Esophagus squamous epithelium (tissue), 5 donors: ENCODE measurements around the gene TSPAN1. TPM values are rescaled to one million over a fixed set of nuclear protein-coding genes. Genes with fewer than 3 reads are reported as not detected.

Source experiments
- DNase-seq: peaks from one replicate; lab custom pipeline; 2025; lab: John Stamatoyannopoulos, UW
- H3K27ac ChIP-seq, 4 donors: fragments of 200-600 bp; sonication (generic); one replicate each; pipeline ENCODE4 v1.5.1; 2016 to 2019; ENCODE audit warnings: mild to moderate bottlenecking in 1 of 4
- H3K27me3 ChIP-seq, 4 donors: fragments of 200-600 bp; sonication (generic); 1 replicate in 3 of 4; 2 replicates in 1 of 4; pipeline versions ENCODE4 v1.5.1 to v1.6.0; 2017 to 2021; ENCODE audit warnings: antibody characterized with exemption in 1 of 4
- H3K36me3 ChIP-seq, 3 donors: fragments of 200-600 bp; sonication (generic); one replicate each; pipeline ENCODE4 v1.5.1; 2016 to 2019
- H3K4me1 ChIP-seq, 3 donors: fragments of 200-600 bp; sonication (generic); one replicate each; pipeline ENCODE4 v1.5.1; 2017 to 2019
- H3K4me3 ChIP-seq, 4 donors: fragments of 200-600 bp; sonication (generic); 1 replicate in 3 of 4; 2 replicates in 1 of 4; pipeline ENCODE4 v1.5.1; 2016 to 2019; ENCODE audit warnings: mild to moderate bottlenecking in 2 of 4, moderate library complexity in 1 of 4
- H3K9me3 ChIP-seq, 3 donors: fragments of 200-600 bp; sonication (generic); one replicate each; pipeline ENCODE4 v1.5.1; 2016 to 2019
- CTCF ChIP-seq, 6 experiments: fragments of 450-650 bp in 4 of 6; fragments of 200-600 bp in 2 of 6; sonication (generic) in 2 of 6; IDR thresholded peaks; one replicate each; pipeline ENCODE4 v1.5.1; 2016 to 2019; ENCODE audit warnings: antibody characterized with exemption in 6 of 6, mild to moderate bottlenecking in 4 of 6, moderate library complexity in 4 of 6
- POLR2A ChIP-seq, 4 donors: fragments of 450-650 bp; IDR thresholded peaks; one replicate each; pipeline ENCODE4 v1.6.1; 2017; ENCODE audit warnings: antibody characterized with exemption in 4 of 4, mild to moderate bottlenecking in 4 of 4, moderate library complexity in 3 of 4
- WGBS, 2 donors: methylation state at CpG; one replicate each; pipeline ENCODE4 v1.1.5; 2018; 5-methylcytosine and 5-hydroxymethylcytosine counted together
- intact Hi-C: fragments of 100-400 bp; cut with DNase I; formaldehyde crosslinking; loops from one replicate; pipeline ENCODE4 v1.15.0; 2022
- total RNA-seq, 4 donors: library from RNA; depleted of rRNA; stranded (reverse); fragments of >200 nt; gene quantifications; one replicate each; pipeline ENCODE4 v1.1.0, GENCODE V29; 2016
- donor health status: DM: yes; HTN: yes; CAD: no.

Gene TSPAN1
- total RNA-seq, 4 donors from 2014 or later, result 1.4 to 10.7 (median 5.0) TPM

DNA sequence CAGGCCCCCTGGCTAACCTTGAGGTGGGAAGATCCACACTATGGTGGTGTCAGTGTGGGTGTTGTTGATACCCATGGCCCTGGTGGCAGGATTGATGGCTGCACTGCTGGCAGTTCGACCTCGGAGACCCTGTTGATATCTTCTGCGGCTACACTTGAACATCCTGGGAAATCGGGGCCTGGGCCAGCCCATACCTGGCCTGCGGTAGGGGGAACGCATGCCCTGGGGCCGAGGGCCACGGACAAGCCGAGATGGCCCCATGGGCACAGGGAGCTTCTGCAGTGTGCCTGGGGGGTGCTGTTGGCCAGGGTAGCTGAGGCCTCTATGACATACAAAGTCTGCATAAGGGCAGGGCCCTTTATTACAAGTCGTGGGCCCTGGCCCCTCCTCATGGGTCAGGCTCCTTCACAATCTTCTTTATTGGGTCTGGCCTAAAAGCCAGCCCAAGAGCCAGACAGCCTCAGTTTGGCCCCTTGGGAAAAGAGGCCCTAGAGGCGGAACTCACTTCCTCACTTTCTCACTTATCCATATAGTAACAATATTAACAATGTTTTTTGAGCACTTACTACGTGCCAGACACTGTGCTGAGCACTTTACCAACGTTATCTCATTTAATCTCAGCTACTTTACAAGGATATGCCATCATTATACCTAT is 1.5 kb downstream of the TSPAN1 start, which contains the start of gene P3R3URF:
TSS of gene P3R3URF (minus strand) at position 278 of the 655 bp plus-strand sequence. CDS start at position 261, 17 bp downstream.
- no peak for DNase-seq
- Histone ChIP-seq H3K9me3 (no peaks in the 10 kb centered on the region), H3K4me1 (peaks cover 32 to 69% (median 62%) of the 10 kb centered on the region in 3 donors), H3K36me3 (no peaks in the 10 kb centered on the region), H3K4me3 (no peak within 1 kb of the TSS), H3K27me3 (no peaks in the 10 kb centered on the region), H3K27ac (peak within 1 kb of the TSS; percentile 66 to 89 (median 77))
- intact Hi-C loops, result no loop called here
- TF ChIP-seq CTCF (IDR thresholded peaks at IDR 0.05) (no peak), POLR2A (IDR thresholded peaks at IDR 0.05) (no peak)
- 67 to 80% methylated on average over 4 to 6 of the region's 13 CpGs for WGBS, 2 donors

DNA sequence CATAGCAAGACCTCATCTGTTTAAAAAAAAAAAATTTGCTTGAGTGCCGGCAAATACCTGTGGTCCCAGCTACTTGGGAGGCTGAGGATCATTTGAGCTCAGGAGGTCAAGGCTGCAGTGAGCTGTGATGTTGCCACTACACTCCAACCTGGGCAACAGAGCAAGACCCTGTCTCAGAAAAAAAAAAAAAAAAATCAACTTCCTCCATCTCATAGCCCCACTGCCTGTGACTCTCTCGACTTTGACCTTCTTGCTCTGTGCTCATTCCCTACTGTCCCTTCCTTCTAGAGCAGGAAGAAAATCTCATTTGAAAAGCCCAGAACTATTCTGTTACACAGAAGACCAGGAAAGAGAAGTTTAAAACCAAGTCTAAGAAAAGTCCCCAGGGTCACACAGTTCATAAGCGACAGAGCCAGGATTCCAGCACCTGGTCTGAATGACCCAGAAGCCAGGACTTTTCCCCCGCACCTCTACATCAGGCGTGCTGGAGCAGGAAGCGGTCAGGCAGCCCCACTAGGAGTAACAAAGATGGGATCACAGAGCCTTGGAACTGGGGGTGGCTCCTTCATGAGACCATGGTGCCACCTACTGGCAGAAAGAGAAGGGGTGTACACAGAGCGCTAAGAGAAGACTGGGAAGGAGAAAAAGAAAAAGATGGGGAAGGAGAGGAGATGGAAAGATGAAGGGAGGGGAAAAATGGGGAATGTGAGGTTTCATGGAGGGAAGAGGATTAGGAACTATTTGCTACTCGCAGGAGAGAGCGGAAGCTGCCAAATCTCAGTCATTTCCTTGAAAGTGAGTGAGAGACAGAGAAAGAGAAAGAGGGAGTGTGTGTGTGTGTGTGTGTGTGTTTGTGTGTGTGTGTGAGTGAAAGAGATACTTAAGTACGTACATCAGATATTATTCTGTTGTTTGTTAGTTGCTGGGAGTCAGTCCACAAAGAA is 4.5 kb downstream of the TSPAN1 start:
- Histone ChIP-seq H3K36me3 (no peaks in the 10 kb centered on the region), H3K27ac (peak overlapping the region in 3 of 4 donors; percentile 23 to 69 (median 48)), H3K9me3 (no peaks in the 10 kb centered on the region), H3K4me1 (peaks cover 36 to 67% (median 59%) of the 10 kb centered on the region in 3 donors), H3K4me3 (no peak overlapping the region), H3K27me3 (no peaks in the 10 kb centered on the region)
- intact Hi-C loops, result loop anchor here (2.0 to 5.0 kb wide), 2 partner anchors 43 to 143 kb away; no protein-coding TSS in a partner anchor
- no peak for DNase-seq
- TF ChIP-seq CTCF (IDR thresholded peaks at IDR 0.05) (peak; percentile 78 to 96 (median 91)), POLR2A (IDR thresholded peaks at IDR 0.05) (no peak)
- 7 to 8% methylated on average over 10 of the region's 10 CpGs for WGBS, 2 donors

DNA sequence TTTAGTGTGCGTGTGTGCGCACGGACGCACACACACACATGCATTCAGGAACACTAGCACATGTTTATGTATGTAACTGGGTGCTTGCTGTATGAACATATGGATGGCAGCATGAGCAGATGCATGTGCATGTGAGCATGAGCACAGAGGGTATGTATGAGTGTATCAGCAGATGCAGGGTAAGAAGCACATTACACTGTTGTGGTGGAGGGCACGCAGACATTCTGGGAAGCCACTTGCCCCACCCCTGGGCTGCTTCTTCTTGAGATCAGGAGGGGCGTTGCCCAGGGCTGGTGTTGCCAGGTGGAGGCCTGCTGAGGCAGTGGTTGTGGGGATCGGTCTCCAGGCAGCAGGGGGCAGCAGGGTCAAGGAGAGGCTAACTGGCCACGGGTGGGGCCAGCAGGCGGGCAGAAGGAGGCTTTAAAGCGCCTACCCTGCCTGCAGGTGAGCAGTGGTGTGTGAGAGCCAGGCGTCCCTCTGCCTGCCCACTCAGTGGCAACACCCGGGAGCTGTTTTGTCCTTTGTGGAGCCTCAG is 5.3 kb downstream of the TSPAN1 start:
- TF ChIP-seq CTCF (IDR thresholded peaks at IDR 0.05) (peak in 4 of 6 experiments; percentile 35 to 66 (median 44)), POLR2A (IDR thresholded peaks at IDR 0.05) (no peak)
- Histone ChIP-seq H3K27me3 (no peaks in the 10 kb centered on the region), H3K4me3 (peak overlapping the region in 1 of 4 donors; percentile 27), H3K36me3 (no peaks in the 10 kb centered on the region), H3K27ac (peak overlapping the region in 3 of 4 donors; percentile 17 to 69 (median 23)), H3K9me3 (no peaks in the 10 kb centered on the region), H3K4me1 (peaks cover 32 to 67% (median 58%) of the 10 kb centered on the region in 3 donors)
- 34 to 40% methylated on average over 11 to 12 of the region's 12 CpGs for WGBS, 2 donors
- intact Hi-C loops, result loop anchor here (5.0 kb wide), 1 partner anchor 42 kb away; no protein-coding TSS in a partner anchor
- no peak for DNase-seq

- no peaks in the 10 kb centered on the region for H3K27me3 ChIP-seq
- no peak for DNase-seq
- 45 to 55% methylated on average over 9 to 10 of the region's 10 CpGs for WGBS, 2 donors
- no peaks in the 10 kb centered on the region for H3K36me3 ChIP-seq
- intact Hi-C loops, result loop anchor here (5.0 kb wide), 1 partner anchor 41 kb away; no protein-coding TSS in a partner anchor
- TF ChIP-seq CTCF (IDR thresholded peaks at IDR 0.05) (no peak), POLR2A (IDR thresholded peaks at IDR 0.05) (no peak)
- H3K4me3 ChIP-seq, result peak overlapping the region in 1 of 4 donors; percentile 27
- peaks cover 31 to 66% (median 56%) of the 10 kb centered on the region in 3 donors for H3K4me1 ChIP-seq
- peak overlapping the region in 3 of 4 donors; percentile 17 to 69 (median 23) for H3K27ac ChIP-seq
- no peaks in the 10 kb centered on the region for H3K9me3 ChIP-seq
Observed at GRCh38 chr1:46181343-46182260, 6.7 kb downstream of the TSPAN1 start.
